Effector memory CD4-positive, alpha-beta T cell (primary cell): ENCODE data around the gene TRMT5.

Experiments used
- DNase-seq, 3 donors: peaks; one replicate each; pipeline ENCODE4 v3.0.0-alpha.2; 2020
- H3K27ac ChIP-seq: 2 replicates; pipeline ENCODE4 v1.7.0; 2013; ENCODE audit warnings: mild to moderate bottlenecking, low read length, moderate library complexity; ENCODE audit not compliant: insufficient read depth, poor library complexity, severe bottlenecking
- H3K27me3 ChIP-seq: replicated peaks from 2 replicates; pipeline ENCODE4 v1.7.0; 2013; ENCODE audit warnings: mild to moderate bottlenecking, low read length; ENCODE audit not compliant: insufficient read depth, control insufficient read depth, poor library complexity, severe bottlenecking
- H3K36me3 ChIP-seq: 2 replicates; pipeline ENCODE4 v1.7.0; 2013; ENCODE audit warnings: mild to moderate bottlenecking, low read length, moderate library complexity; ENCODE audit not compliant: control insufficient read depth, insufficient read depth
- H3K4me1 ChIP-seq: 2 replicates; pipeline ENCODE4 v1.7.0; 2013; ENCODE audit warnings: low read length, mild to moderate bottlenecking; ENCODE audit not compliant: control insufficient read depth, insufficient read depth, poor library complexity, severe bottlenecking
- H3K4me3 ChIP-seq: 2 replicates; pipeline ENCODE4 v1.7.0; 2013; ENCODE audit warnings: low read length, low read depth, mild to moderate bottlenecking; ENCODE audit not compliant: insufficient read depth, poor library complexity, severe bottlenecking
- H3K9me3 ChIP-seq: 2 replicates; pipeline ENCODE4 v1.7.0; 2013; ENCODE audit warnings: mild to moderate bottlenecking, low read length, moderate library complexity; ENCODE audit not compliant: control insufficient read depth

Gene TRMT5

GRCh38 chr14:60968099-60968498 is 12.8 kb downstream of the TRMT5 start:
- H3K27me3 ChIP-seq: no peaks in the 10 kb centered on the region
- H3K9me3 ChIP-seq: no peaks in the 10 kb centered on the region
- H3K36me3 ChIP-seq: no peaks in the 10 kb centered on the region
- no peak for DNase-seq
- no peaks in the 10 kb centered on the region for H3K4me1 ChIP-seq
- no peak overlapping the region for H3K4me3 ChIP-seq
- no peak overlapping the region for H3K27ac ChIP-seq

GRCh38 chr14:60965402-60965801 is 15.5 kb downstream of the TRMT5 start:
- Histone ChIP-seq H3K27me3 (no peaks in the 10 kb centered on the region), H3K9me3 (no peaks in the 10 kb centered on the region), H3K27ac (no peak overlapping the region), H3K4me3 (no peak overlapping the region), H3K4me1 (no peaks in the 10 kb centered on the region), H3K36me3 (no peaks in the 10 kb centered on the region)
- DNase-seq: no peak

- no peak overlapping the region for H3K27ac ChIP-seq
These were observed 16.0 kb downstream of the TRMT5 start for GRCh38 chr14:60964904-60965303.

GRCh38 chr14:60963761-60964160 is 17.1 kb downstream of the TRMT5 start:
- no peaks in the 10 kb centered on the region for H3K9me3 ChIP-seq
- DNase-seq: no peak
- H3K27ac ChIP-seq: no peak overlapping the region
- no peaks in the 10 kb centered on the region for H3K4me1 ChIP-seq
- no peak overlapping the region for H3K4me3 ChIP-seq
- H3K36me3 ChIP-seq: no peaks in the 10 kb centered on the region
- no peaks in the 10 kb centered on the region for H3K27me3 ChIP-seq

More at GRCh38 chr14:60964904-60965303, 16.0 kb downstream of the TRMT5 start:
- DNase-seq: no peak
- H3K36me3 ChIP-seq: no peaks in the 10 kb centered on the region
- no peaks in the 10 kb centered on the region for H3K27me3 ChIP-seq
- no peak overlapping the region for H3K4me3 ChIP-seq
- no peaks in the 10 kb centered on the region for H3K9me3 ChIP-seq
- H3K4me1 ChIP-seq: no peaks in the 10 kb centered on the region

- DNase-seq: no peak
- Histone ChIP-seq H3K4me1 (no peaks in the 10 kb centered on the region), H3K27me3 (no peaks in the 10 kb centered on the region), H3K27ac (no peak overlapping the region), H3K36me3 (no peaks in the 10 kb centered on the region), H3K9me3 (peaks cover 9% of the 10 kb centered on the region), H3K4me3 (no peak overlapping the region)
These were observed 22.7 kb downstream of the TRMT5 start for GRCh38 chr14:60958146-60958545.

GRCh38 chr14:60956632-60957031 is 24.2 kb downstream of the TRMT5 start:
- Histone ChIP-seq H3K27me3 (no peaks in the 10 kb centered on the region), H3K4me3 (no peak overlapping the region), H3K4me1 (no peaks in the 10 kb centered on the region), H3K27ac (no peak overlapping the region), H3K36me3 (no peaks in the 10 kb centered on the region), H3K9me3 (peaks cover 9% of the 10 kb centered on the region)
- no peak for DNase-seq

GRCh38 chr14:60956202-60956601 is 24.7 kb downstream of the TRMT5 start:
- Histone ChIP-seq H3K36me3 (no peaks in the 10 kb centered on the region), H3K27ac (no peak overlapping the region), H3K27me3 (no peaks in the 10 kb centered on the region), H3K4me3 (no peak overlapping the region), H3K9me3 (peaks cover 9% of the 10 kb centered on the region), H3K4me1 (no peaks in the 10 kb centered on the region)
- no peak for DNase-seq

GRCh38 chr14:60951776-60952435 is 29.0 kb downstream of the TRMT5 start:
- no peak overlapping the region for H3K27ac ChIP-seq
- no peak overlapping the region for H3K4me3 ChIP-seq
- no peaks in the 10 kb centered on the region for H3K4me1 ChIP-seq
- H3K27me3 ChIP-seq: no peaks in the 10 kb centered on the region
- H3K36me3 ChIP-seq: no peaks in the 10 kb centered on the region
- peaks cover 4% of the 10 kb centered on the region for H3K9me3 ChIP-seq
- DNase-seq: no peak

GRCh38 chr14:60946773-60947172 is 34.1 kb downstream of the TRMT5 start:
- Histone ChIP-seq H3K9me3 (no peaks in the 10 kb centered on the region), H3K4me3 (no peak overlapping the region), H3K27ac (no peak overlapping the region), H3K4me1 (no peaks in the 10 kb centered on the region), H3K27me3 (no peaks in the 10 kb centered on the region), H3K36me3 (no peaks in the 10 kb centered on the region)
- DNase-seq: no peak

GRCh38 chr14:60945984-60946383 is 34.9 kb downstream of the TRMT5 start:
- Histone ChIP-seq H3K9me3 (no peaks in the 10 kb centered on the region), H3K4me3 (no peak overlapping the region), H3K4me1 (no peaks in the 10 kb centered on the region), H3K27ac (no peak overlapping the region), H3K27me3 (no peaks in the 10 kb centered on the region), H3K36me3 (no peaks in the 10 kb centered on the region)
- no peak for DNase-seq
